ENCODE measurements around the gene MYO3A. TPM values are rescaled to one million over a fixed set of nuclear protein-coding genes. Genes with fewer than 3 reads are reported as not detected.

Gene MYO3A
- total RNA-seq, 1 experiment from 2014 or later = not detected

- ChIA-PET CTCF (no interaction called here), POLR2A (no interaction called here)
- H3K27me3 ChIP-seq (replicated peaks; ENCODE audit: control insufficient read depth, insufficient read depth, low read length) = no peaks in the 10 kb centered on the region
- no TSS peak for BruUV-seq (replicated peaks)
- H3K4me3 ChIP-seq (ENCODE audit: low read depth, low read length) = no peak overlapping the region
- Mint-ChIP-seq H3K4me3 (ENCODE audit: unreplicated experiment) (no peak overlapping the region), H3K27me3 (ENCODE audit: insufficient read depth, unreplicated experiment) (no peaks in the 10 kb centered on the region), H3K27ac (ENCODE audit: unreplicated experiment) (no peak overlapping the region), H3K36me3 (ENCODE audit: insufficient read depth, unreplicated experiment) (no peaks in the 10 kb centered on the region), H3K4me1 (ENCODE audit: low read depth, unreplicated experiment) (no peaks in the 10 kb centered on the region), H3K9me3 (ENCODE audit: unreplicated experiment) (no peaks in the 10 kb centered on the region)
- H3K9me3 ChIP-seq = peaks cover 10% of the 10 kb centered on the region
- no peaks in the 10 kb centered on the region for H3K4me1 ChIP-seq
- no peak for TF ChIP-seq CTCF (IDR thresholded peaks at IDR 0.05; ENCODE audit: insufficient read depth in 1 of 2, low read depth in 1 of 2, low read length in 1 of 2, severe bottlenecking in 1 of 2, unreplicated experiment in 1 of 2)
- H3K36me3 ChIP-seq (ENCODE audit: control insufficient read depth, insufficient read depth, low read length) = no peaks in the 10 kb centered on the region
- intact Hi-C loops (cut with micrococcal nuclease; ENCODE audit: unreplicated experiment) = no loop called here
- no peak for DNase-seq
Measured at GRCh38 chr10:26205223-26205622, 271.2 kb downstream of the MYO3A start.

GRCh38 chr10:26211781-26212444 lies 277.9 kb downstream of the MYO3A start:
- peaks cover 9% of the 10 kb centered on the region for H3K9me3 Mint-ChIP-seq (ENCODE audit: unreplicated experiment)
- H3K27me3 Mint-ChIP-seq (ENCODE audit: insufficient read depth, unreplicated experiment) = no peaks in the 10 kb centered on the region
- no peak overlapping the region for H3K4me3 ChIP-seq (ENCODE audit: low read depth, low read length)
- H3K4me3 Mint-ChIP-seq (ENCODE audit: unreplicated experiment) = no peak overlapping the region
- DNase-seq = no peak
- no peaks in the 10 kb centered on the region for H3K4me1 Mint-ChIP-seq (ENCODE audit: low read depth, unreplicated experiment)
- intact Hi-C loops (cut with micrococcal nuclease; ENCODE audit: unreplicated experiment) = no loop called here
- TF ChIP-seq CTCF (IDR thresholded peaks at IDR 0.05; ENCODE audit: insufficient read depth in 1 of 2, low read depth in 1 of 2, low read length in 1 of 2, severe bottlenecking in 1 of 2, unreplicated experiment in 1 of 2) = no peak
- H3K36me3 Mint-ChIP-seq (ENCODE audit: insufficient read depth, unreplicated experiment) = no peaks in the 10 kb centered on the region
- H3K9me3 ChIP-seq = peaks cover 10% of the 10 kb centered on the region
- ChIA-PET POLR2A (no interaction called here), CTCF (no interaction called here)
- no peak overlapping the region for H3K27ac Mint-ChIP-seq (ENCODE audit: unreplicated experiment)
- no peaks in the 10 kb centered on the region for H3K36me3 ChIP-seq (ENCODE audit: control insufficient read depth, insufficient read depth, low read length)
- BruUV-seq (replicated peaks) = no TSS peak
- H3K27me3 ChIP-seq (replicated peaks; ENCODE audit: control insufficient read depth, insufficient read depth, low read length) = no peaks in the 10 kb centered on the region
- no peaks in the 10 kb centered on the region for H3K4me1 ChIP-seq

GRCh38 chr10:26212511-26212910 lies 278.5 kb downstream of the MYO3A start:
- H3K27me3 Mint-ChIP-seq (ENCODE audit: insufficient read depth, unreplicated experiment) = no peaks in the 10 kb centered on the region
- peaks cover 9% of the 10 kb centered on the region for H3K9me3 Mint-ChIP-seq (ENCODE audit: unreplicated experiment)
- H3K4me1 ChIP-seq = no peaks in the 10 kb centered on the region
- intact Hi-C loops (cut with micrococcal nuclease; ENCODE audit: unreplicated experiment) = no loop called here
- peaks cover 5% of the 10 kb centered on the region for H3K9me3 ChIP-seq
- ChIA-PET CTCF (interaction anchor here (0.6 kb wide), 1 partner anchor 67 kb away, joined by 3 read pairs; no protein-coding TSS in a partner anchor), POLR2A (no interaction called here)
- no peak overlapping the region for H3K27ac Mint-ChIP-seq (ENCODE audit: unreplicated experiment)
- no TSS peak for BruUV-seq (replicated peaks)
- no peaks in the 10 kb centered on the region for H3K27me3 ChIP-seq (replicated peaks; ENCODE audit: control insufficient read depth, insufficient read depth, low read length)
- no peaks in the 10 kb centered on the region for H3K36me3 Mint-ChIP-seq (ENCODE audit: insufficient read depth, unreplicated experiment)
- no peak overlapping the region for H3K4me3 Mint-ChIP-seq (ENCODE audit: unreplicated experiment)
- no peak for DNase-seq
- TF ChIP-seq CTCF (IDR thresholded peaks at IDR 0.05; ENCODE audit: insufficient read depth in 1 of 2, low read depth in 1 of 2, low read length in 1 of 2, severe bottlenecking in 1 of 2, unreplicated experiment in 1 of 2) = no peak
- no peak overlapping the region for H3K4me3 ChIP-seq (ENCODE audit: low read depth, low read length)
- H3K4me1 Mint-ChIP-seq (ENCODE audit: low read depth, unreplicated experiment) = no peaks in the 10 kb centered on the region
- H3K36me3 ChIP-seq (ENCODE audit: control insufficient read depth, insufficient read depth, low read length) = no peaks in the 10 kb centered on the region

Measured in Caco-2 (cell line).